ENCODE data around the gene SMIM14.
"Not testable (repeated sequence)": the region's sequence is repeated elsewhere in the genome, so short reads cannot be mapped to it uniquely, and the experiment has no call there.

SMIM14 gene

GRCh38 chr4:39563346-39563847 is 75.3 kb downstream of the SMIM14 start:
- no peak overlapping the region for H3K4me2 ChIP-seq
- peaks cover 19 to 40% (median 26%) of the 10 kb centered on the region in 11 experiments; a peak in 20 of 22 replicates for H3K36me3 ChIP-seq
- no peak overlapping the region for H3K27ac ChIP-seq
- no peak overlapping the region for H3K9ac ChIP-seq
- H4K20me1 ChIP-seq: no peaks in the 10 kb centered on the region
- peaks cover 13 to 24% (median 20%) of the 10 kb centered on the region in 11 experiments; a peak in 21 of 22 replicates for H3K9me3 ChIP-seq (replicated peaks in 1 of 11)
- H3K27me3 ChIP-seq: no peaks in the 10 kb centered on the region
- TF ChIP-seq Cebpa-rat (IDR thresholded peaks at IDR 0.05): no peak
- peaks cover 0 to 6% (median 0%) of the 10 kb centered on the region in 10 experiments; a peak in 2 of 20 replicates for H3K4me1 ChIP-seq
- H3K4me3 ChIP-seq: no peak overlapping the region

DNA sequence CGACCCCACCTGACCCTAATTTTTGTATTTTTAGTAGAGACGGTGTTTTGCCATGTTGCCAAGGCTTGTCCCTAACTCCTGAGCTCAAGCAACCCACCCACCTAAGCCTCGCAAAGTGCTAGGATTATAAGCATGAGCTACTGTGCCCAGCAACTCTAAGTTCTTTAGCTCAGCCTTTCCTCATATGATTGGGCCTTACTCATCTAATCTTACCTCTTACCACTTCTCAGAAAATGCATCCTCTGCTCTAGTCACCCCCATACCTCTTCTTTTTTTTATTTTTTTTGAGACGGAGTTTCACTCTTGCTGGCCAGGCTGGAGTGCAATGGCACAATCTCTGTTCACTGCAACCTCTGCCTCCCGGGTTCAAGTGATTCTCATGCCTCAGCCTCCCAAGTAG is 75.9 kb downstream of the SMIM14 start:
- peaks cover 19 to 46% (median 26%) of the 10 kb centered on the region in 11 experiments; a peak in 20 of 22 replicates for H3K36me3 ChIP-seq
- no peaks in the 10 kb centered on the region for H3K27me3 ChIP-seq
- H3K27ac ChIP-seq: no peak overlapping the region
- no peak overlapping the region for H3K4me3 ChIP-seq
- H3K4me1 ChIP-seq: peaks cover 0 to 6% (median 0%) of the 10 kb centered on the region in 10 experiments; a peak in 2 of 20 replicates
- no peak overlapping the region for H3K9ac ChIP-seq
- H3K9me3 ChIP-seq (replicated peaks in 1 of 11): peaks cover 13 to 24% (median 20%) of the 10 kb centered on the region in 11 experiments; a peak in 21 of 22 replicates
- TF ChIP-seq Cebpa-rat (IDR thresholded peaks at IDR 0.05): no peak
- H4K20me1 ChIP-seq: 0 out of 22 replicates have a peak, but pooled peaks cover 0 to 3% (median 0%) of the 10 kb centered on the region in 11 experiments
- no peak overlapping the region for H3K4me2 ChIP-seq

GRCh38 chr4:39559626-39560025 is 79.0 kb downstream of the SMIM14 start:
- H3K27ac ChIP-seq: no peak overlapping the region
- 0 out of 22 replicates have a peak, but pooled peaks cover 0 to 3% (median 0%) of the 10 kb centered on the region in 11 experiments for H4K20me1 ChIP-seq
- TF ChIP-seq Cebpa-rat (IDR thresholded peaks at IDR 0.05): no peak
- H3K36me3 ChIP-seq: peaks cover 2 to 40% (median 15%) of the 10 kb centered on the region in 11 experiments; a peak in 16 of 22 replicates
- H3K4me3 ChIP-seq: no peak overlapping the region
- no peak overlapping the region for H3K4me2 ChIP-seq
- H3K27me3 ChIP-seq: no peaks in the 10 kb centered on the region
- peaks cover 0 to 6% (median 0%) of the 10 kb centered on the region in 10 experiments; a peak in 2 of 20 replicates for H3K4me1 ChIP-seq
- H3K9ac ChIP-seq: no peak overlapping the region
- peaks cover 0 to 1% (median 0%) of the 10 kb centered on the region in 11 experiments; a peak in 1 of 22 replicates for H3K9me3 ChIP-seq (replicated peaks in 1 of 11)

DNA sequence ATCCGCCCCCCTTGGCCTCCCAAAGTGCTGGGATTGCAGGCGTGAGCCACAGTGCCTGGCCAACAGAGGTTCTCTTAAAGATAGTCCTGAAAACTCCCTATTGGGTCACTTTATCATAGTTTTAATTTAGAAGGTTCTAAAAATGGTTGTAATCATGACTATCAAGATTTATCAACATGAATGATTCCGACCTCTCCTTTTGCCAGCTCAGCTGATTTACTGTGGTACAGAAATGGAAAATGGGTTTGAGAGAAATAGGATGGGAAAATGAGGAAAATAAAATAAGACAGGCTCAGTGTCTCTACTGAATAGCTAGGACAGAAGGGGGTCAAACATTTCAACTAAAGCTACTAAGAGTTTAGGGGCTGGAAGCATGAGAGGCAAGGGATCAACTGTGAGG is 83.2 kb downstream of the SMIM14 start:
- no peak overlapping the region for H3K9ac ChIP-seq
- no peak for TF ChIP-seq Cebpa-rat (IDR thresholded peaks at IDR 0.05)
- H3K9me3 ChIP-seq (replicated peaks in 1 of 11): no peaks in the 10 kb centered on the region
- H3K27me3 ChIP-seq: no peaks in the 10 kb centered on the region
- 0 out of 22 replicates have a peak, but pooled peaks cover 0 to 3% (median 0%) of the 10 kb centered on the region in 11 experiments for H4K20me1 ChIP-seq
- H3K4me2 ChIP-seq: no peak overlapping the region
- no peaks in the 10 kb centered on the region for H3K4me1 ChIP-seq
- H3K27ac ChIP-seq: no peak overlapping the region
- H3K36me3 ChIP-seq: peaks cover 0 to 55% (median 18%) of the 10 kb centered on the region in 11 experiments; a peak in 13 of 22 replicates
- no peak overlapping the region for H3K4me3 ChIP-seq

GRCh38 chr4:39548425-39549067 is 90.1 kb downstream of the SMIM14 start:
- Histone ChIP-seq H3K4me2 (no peak overlapping the region), H3K9ac (no peak overlapping the region), H3K4me1 (no peaks in the 10 kb centered on the region), H3K36me3 (peaks cover 0 to 25% (median 6%) of the 10 kb centered on the region in 11 experiments; a peak in 10 of 22 replicates), H3K4me3 (no peak overlapping the region), H3K27ac (no peak overlapping the region), H3K27me3 (no peaks in the 10 kb centered on the region), H4K20me1 (no peaks in the 10 kb centered on the region), H3K9me3 (replicated peaks in 1 of 11) (peaks cover 5 to 10% (median 9%) of the 10 kb centered on the region in 11 experiments; a peak in 16 of 22 replicates)
- TF ChIP-seq Cebpa-rat (IDR thresholded peaks at IDR 0.05): no peak

- H3K27ac ChIP-seq: no peak overlapping the region
- peaks cover 0 to 15% (median 5%) of the 10 kb centered on the region in 11 experiments; a peak in 7 of 22 replicates for H3K36me3 ChIP-seq
- H3K4me2 ChIP-seq: no peak overlapping the region
- no peak for TF ChIP-seq Cebpa-rat (IDR thresholded peaks at IDR 0.05)
- H3K4me3 ChIP-seq: no peak overlapping the region
- peaks cover 4 to 22% (median 15%) of the 10 kb centered on the region in 10 experiments; a peak in 17 of 20 replicates for H3K4me1 ChIP-seq
- H3K27me3 ChIP-seq: no peaks in the 10 kb centered on the region
- no peak overlapping the region for H3K9ac ChIP-seq
- peaks cover 5 to 13% (median 10%) of the 10 kb centered on the region in 11 experiments; a peak in 16 of 22 replicates for H3K9me3 ChIP-seq (replicated peaks in 1 of 11)
- H4K20me1 ChIP-seq: no peaks in the 10 kb centered on the region
Measured at GRCh38 chr4:39544580-39545315, 93.9 kb downstream of the SMIM14 start.

DNA sequence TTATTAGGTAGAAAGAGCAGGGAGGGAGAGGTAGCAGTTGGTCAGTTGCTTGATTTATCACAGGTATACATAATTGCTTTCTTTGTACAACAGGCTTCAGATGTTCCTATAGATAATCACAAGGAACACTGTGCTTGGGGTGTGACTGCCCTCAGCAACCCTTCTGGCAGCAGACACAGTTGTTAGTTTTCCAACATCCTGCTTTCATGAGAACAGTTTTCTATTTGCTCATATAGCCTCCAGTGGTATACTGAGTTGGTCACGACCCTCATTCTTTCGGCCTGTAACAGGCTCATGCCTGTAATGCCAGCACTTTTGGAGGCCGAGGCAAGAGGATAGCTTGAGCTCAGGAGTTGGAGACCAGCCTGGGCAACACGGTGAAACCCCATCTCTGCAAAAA is 94.6 kb downstream of the SMIM14 start:
- H3K27ac ChIP-seq, H3K9ac ChIP-seq, H3K4me2 ChIP-seq, H3K4me3 ChIP-seq, H4K20me1 ChIP-seq, H3K27me3 ChIP-seq: not testable (repeated sequence)
- Histone ChIP-seq H3K36me3 (peaks cover 0 to 15% (median 5%) of the 10 kb centered on the region in 11 experiments; a peak in 7 of 22 replicates), H3K4me1 (peaks cover 4 to 22% (median 15%) of the 10 kb centered on the region in 10 experiments; a peak in 17 of 20 replicates), H3K9me3 (replicated peaks in 1 of 11) (peaks cover 5 to 13% (median 10%) of the 10 kb centered on the region in 11 experiments; a peak in 16 of 22 replicates)

DNA sequence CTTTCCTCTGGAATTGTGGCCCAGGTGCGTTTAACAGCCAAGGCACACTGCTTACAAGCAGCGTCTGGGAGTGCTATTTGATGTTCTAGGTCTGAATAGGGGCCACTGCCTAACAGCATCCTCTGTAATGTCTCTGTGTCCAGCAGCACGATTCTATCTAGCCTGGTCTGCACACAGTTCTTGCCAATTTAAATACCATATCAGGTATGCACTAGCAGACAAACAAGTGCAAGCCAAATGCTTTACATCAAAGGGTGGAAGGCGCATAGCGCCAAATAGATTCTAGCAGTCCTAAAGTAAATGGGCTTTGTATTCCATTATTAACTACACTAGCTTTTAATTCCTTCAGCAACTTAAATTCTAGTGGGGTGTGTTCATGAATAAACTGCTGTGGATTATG is 95.6 kb downstream of the SMIM14 start:
- H3K9ac ChIP-seq: no peak overlapping the region
- H3K27ac ChIP-seq: no peak overlapping the region

More for the DNA sequence above, 95.6 kb downstream of the SMIM14 start:
- peaks cover 4 to 22% (median 15%) of the 10 kb centered on the region in 10 experiments; a peak in 17 of 20 replicates for H3K4me1 ChIP-seq
- H4K20me1 ChIP-seq: no peaks in the 10 kb centered on the region; a peak in 1 of 22 replicates
- H3K4me2 ChIP-seq: peak overlapping the region in 7 of 11 experiments; percentile 42 to 70 (median 53); a peak in 11 of 22 replicates
- peaks cover 0 to 11% (median 5%) of the 10 kb centered on the region in 11 experiments; a peak in 7 of 22 replicates for H3K36me3 ChIP-seq
- TF ChIP-seq Cebpa-rat (IDR thresholded peaks at IDR 0.05): no peak
- no peak overlapping the region for H3K4me3 ChIP-seq
- H3K27me3 ChIP-seq: no peaks in the 10 kb centered on the region
- H3K9me3 ChIP-seq (replicated peaks in 1 of 11): peaks cover 5 to 13% (median 10%) of the 10 kb centered on the region in 11 experiments; a peak in 16 of 22 replicates
